Endothelial cell of umbilical vein (primary cell): Measurements from ENCODE around the gene CARMIL1.

Source experiments
- GATA2 ChIP-seq: IDR thresholded peaks from 2 replicates; pipeline ENCODE4 v1.7.0; 2011; ENCODE audit warnings: low read depth, mild to moderate bottlenecking, moderate library complexity, mixed read lengths, low read length; ENCODE audit not compliant: insufficient read length, insufficient read depth
- JUN ChIP-seq: IDR thresholded peaks from 2 replicates; pipeline ENCODE4 v1.6.1; 2011; ENCODE audit warnings: borderline replicate concordance, low read depth; ENCODE audit not compliant: insufficient read length, insufficient read depth
- POLR2AphosphoS5 ChIP-seq: IDR thresholded peaks from 2 replicates; pipeline ENCODE4 v1.6.1; 2012; ENCODE audit warnings: low read depth, mild to moderate bottlenecking, control low read depth, low read length, moderate library complexity; ENCODE audit not compliant: insufficient read depth
- TF ChIP-seq, protein P1 (sequence below), 2 donors: IDR thresholded peaks; 1 replicate in 1 of 2; 2 replicates in 1 of 2; pipeline ENCODE4 v1.5.1; 2011; ENCODE audit warnings: low read length in 2 of 2, mild to moderate bottlenecking in 2 of 2, moderate library complexity in 2 of 2, control low read depth in 1 of 2, inconsistent platforms in 1 of 2, low read depth in 1 of 2; ENCODE audit not compliant: insufficient read depth in 1 of 2; ENCODE audit errors: extremely low read depth in 1 of 2
- TF ChIP-seq, protein P2 (sequence below): IDR thresholded peaks from 2 replicates; pipeline ENCODE4 v1.6.1; 2011; ENCODE audit not compliant: insufficient read depth, insufficient read length

DNA sequence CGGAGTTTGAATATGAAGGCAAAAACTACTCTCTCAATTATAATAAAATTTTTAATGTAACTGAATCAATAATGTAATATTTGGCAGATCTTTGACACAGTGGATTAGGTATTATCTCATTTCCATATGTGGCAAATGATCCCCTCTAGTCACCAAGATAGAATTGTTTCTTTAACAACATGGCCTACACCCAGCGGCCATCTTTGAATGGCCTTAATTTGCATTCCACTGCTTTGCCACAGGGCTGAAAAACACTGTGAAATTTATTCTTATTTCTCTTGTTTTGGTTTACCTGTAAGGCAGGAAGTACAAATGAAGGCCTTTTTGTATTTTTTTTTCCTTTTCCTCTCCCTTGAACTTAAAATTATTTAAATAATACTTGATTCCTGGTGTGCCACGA is 210.2 kb downstream of the CARMIL1 start:
- TF ChIP-seq, protein P1, sequence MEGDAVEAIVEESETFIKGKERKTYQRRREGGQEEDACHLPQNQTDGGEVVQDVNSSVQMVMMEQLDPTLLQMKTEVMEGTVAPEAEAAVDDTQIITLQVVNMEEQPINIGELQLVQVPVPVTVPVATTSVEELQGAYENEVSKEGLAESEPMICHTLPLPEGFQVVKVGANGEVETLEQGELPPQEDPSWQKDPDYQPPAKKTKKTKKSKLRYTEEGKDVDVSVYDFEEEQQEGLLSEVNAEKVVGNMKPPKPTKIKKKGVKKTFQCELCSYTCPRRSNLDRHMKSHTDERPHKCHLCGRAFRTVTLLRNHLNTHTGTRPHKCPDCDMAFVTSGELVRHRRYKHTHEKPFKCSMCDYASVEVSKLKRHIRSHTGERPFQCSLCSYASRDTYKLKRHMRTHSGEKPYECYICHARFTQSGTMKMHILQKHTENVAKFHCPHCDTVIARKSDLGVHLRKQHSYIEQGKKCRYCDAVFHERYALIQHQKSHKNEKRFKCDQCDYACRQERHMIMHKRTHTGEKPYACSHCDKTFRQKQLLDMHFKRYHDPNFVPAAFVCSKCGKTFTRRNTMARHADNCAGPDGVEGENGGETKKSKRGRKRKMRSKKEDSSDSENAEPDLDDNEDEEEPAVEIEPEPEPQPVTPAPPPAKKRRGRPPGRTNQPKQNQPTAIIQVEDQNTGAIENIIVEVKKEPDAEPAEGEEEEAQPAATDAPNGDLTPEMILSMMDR (IDR thresholded peaks at IDR 0.05; ENCODE audit: extremely low read depth in 1 of 2, insufficient read depth in 1 of 2, low read depth in 1 of 2, low read length in 2 of 2), result no peak
- TF ChIP-seq JUN (no peak), GATA2 (no peak), POLR2AphosphoS5 (no peak)
- TF ChIP-seq, protein P2, sequence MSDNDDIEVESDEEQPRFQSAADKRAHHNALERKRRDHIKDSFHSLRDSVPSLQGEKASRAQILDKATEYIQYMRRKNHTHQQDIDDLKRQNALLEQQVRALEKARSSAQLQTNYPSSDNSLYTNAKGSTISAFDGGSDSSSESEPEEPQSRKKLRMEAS, result no peak
